HEK293T (cell line): ENCODE measurements around the gene CSTB.
"Not testable (repeated sequence)": the region's sequence is repeated elsewhere in the genome, so short reads cannot be mapped to it uniquely, and the experiment has no call there.

Experiments used
- FOXA1 ChIP-seq: fragments of 450-650 bp; IDR thresholded peaks from 2 replicates; pipeline ENCODE4 v1.6.1; 2016; ENCODE audit warnings: mild to moderate bottlenecking
- ZNF384 ChIP-seq: fragments of 450-650 bp; IDR thresholded peaks from 2 replicates; pipeline ENCODE4 v1.6.1; 2016

- TF ChIP-seq ZNF384, FOXA1: not testable (repeated sequence)
Measured at GRCh38 chr21:43822741-43823140, 46.6 kb upstream of the CSTB start.
